ENCODE data around the gene CLPTM1L.
"Not testable (repeated sequence)": the region's sequence is repeated elsewhere in the genome, so short reads cannot be mapped to it uniquely, and the experiment has no call there.

- TF ChIP-seq TAF1 (IDR thresholded peaks at IDR 0.05; ENCODE audit: borderline replicate concordance, low read depth, low read length); POLR2A (IDR thresholded peaks at IDR 0.05; ENCODE audit: low read depth, low read length): not testable (repeated sequence)
Observed at GRCh38 chr5:1333286-1333685, 11.6 kb downstream of the CLPTM1L start.
